Fibroblast of mammary gland (primary cell): ENCODE measurements around the gene WNT8A.

ENCODE experiments used
- DNase-seq: peaks from one replicate; pipeline ENCODE4 v3.0.0-alpha.2; 2010; ENCODE audit warnings: low read depth
- H3K4me3 ChIP-seq: 2 replicates; pipeline ENCODE4 v1.5.1; 2011; ENCODE audit warnings: low read depth, mild to moderate bottlenecking, low read length, moderate library complexity; ENCODE audit not compliant: control insufficient read depth
- CTCF ChIP-seq: conservative IDR thresholded peaks from 2 replicates; pipeline ENCODE4 v1.5.1; 2011; ENCODE audit warnings: low read depth, low read length, inconsistent platforms; ENCODE audit not compliant: control insufficient read depth, insufficient read depth

Gene WNT8A

GRCh38 chr5:138103319-138103637, 19.4 kb downstream of the WNT8A start:
- DNase-seq, result no peak
- no peak for TF ChIP-seq CTCF
- H3K4me3 ChIP-seq, result no peak overlapping the region

- DNase-seq, result no peak
- no peak for TF ChIP-seq CTCF
- no peak overlapping the region for H3K4me3 ChIP-seq
Measured at GRCh38 chr5:138105709-138106108, 21.9 kb downstream of the WNT8A start.

- TF ChIP-seq CTCF, result no peak
- no peak for DNase-seq
- no peak overlapping the region for H3K4me3 ChIP-seq
Measured at GRCh38 chr5:138107213-138107612, 23.4 kb downstream of the WNT8A start.

- TF ChIP-seq CTCF, result no peak
- peak; percentile 4 for DNase-seq
- no peak overlapping the region for H3K4me3 ChIP-seq
Measured at GRCh38 chr5:138109463-138110265, 25.8 kb downstream of the WNT8A start.

GRCh38 chr5:138110266-138110963, 26.6 kb downstream of the WNT8A start:
- H3K4me3 ChIP-seq, result no peak overlapping the region
- TF ChIP-seq CTCF, result no peak
- DNase-seq, result no peak

GRCh38 chr5:138111181-138111580, 27.3 kb downstream of the WNT8A start:
- no peak for TF ChIP-seq CTCF
- H3K4me3 ChIP-seq, result no peak overlapping the region
- DNase-seq, result no peak
